ENCODE data around the gene SYT2.

The SYT2 gene

DNA sequence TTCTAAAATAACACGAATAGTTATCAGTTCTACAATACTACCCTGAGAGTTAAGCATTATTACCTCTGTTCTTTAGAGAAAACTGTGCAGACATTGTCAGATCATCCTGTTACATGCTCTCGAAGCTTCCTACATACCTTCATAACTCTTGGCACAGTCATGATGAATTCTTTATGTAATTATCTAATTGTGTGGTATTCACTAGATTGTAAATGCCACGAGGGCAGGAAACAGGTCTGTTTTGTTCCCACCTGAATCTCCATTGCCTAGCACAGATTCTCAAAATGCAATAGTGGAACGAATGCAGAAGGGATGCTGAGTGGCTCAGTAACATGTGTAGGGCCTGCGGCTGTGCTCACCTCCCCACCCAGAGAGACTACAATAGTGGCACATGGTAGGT lies 3.4 kb downstream of the SYT2 start:
- DNase-seq (ENCODE audit: low read depth), result no peak

DNA sequence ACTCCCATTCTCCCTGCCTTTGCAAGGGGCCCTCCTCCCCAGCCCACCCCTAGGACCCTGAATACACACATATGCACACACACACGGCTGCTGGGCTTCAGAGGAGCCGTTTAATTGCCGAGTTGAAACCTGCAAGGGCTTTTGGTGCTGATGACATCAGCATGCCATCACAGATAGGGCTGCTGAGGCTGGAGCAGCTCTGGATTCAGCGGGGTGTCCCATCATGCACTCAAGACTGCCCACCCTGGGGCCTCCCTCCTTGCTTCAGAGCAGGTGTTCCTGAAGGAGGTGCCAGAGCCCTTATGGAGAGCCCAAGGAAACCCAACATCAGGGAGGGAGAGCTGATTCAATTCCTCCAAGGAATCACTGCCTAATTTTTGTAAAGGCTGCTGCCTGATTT lies 5.7 kb downstream of the SYT2 start:
- H3K4me3 ChIP-seq (ENCODE audit: control insufficient read depth, low read depth, low read length), result no peak overlapping the region
- no peak for DNase-seq (ENCODE audit: low read depth)
- TF ChIP-seq, protein P1, sequence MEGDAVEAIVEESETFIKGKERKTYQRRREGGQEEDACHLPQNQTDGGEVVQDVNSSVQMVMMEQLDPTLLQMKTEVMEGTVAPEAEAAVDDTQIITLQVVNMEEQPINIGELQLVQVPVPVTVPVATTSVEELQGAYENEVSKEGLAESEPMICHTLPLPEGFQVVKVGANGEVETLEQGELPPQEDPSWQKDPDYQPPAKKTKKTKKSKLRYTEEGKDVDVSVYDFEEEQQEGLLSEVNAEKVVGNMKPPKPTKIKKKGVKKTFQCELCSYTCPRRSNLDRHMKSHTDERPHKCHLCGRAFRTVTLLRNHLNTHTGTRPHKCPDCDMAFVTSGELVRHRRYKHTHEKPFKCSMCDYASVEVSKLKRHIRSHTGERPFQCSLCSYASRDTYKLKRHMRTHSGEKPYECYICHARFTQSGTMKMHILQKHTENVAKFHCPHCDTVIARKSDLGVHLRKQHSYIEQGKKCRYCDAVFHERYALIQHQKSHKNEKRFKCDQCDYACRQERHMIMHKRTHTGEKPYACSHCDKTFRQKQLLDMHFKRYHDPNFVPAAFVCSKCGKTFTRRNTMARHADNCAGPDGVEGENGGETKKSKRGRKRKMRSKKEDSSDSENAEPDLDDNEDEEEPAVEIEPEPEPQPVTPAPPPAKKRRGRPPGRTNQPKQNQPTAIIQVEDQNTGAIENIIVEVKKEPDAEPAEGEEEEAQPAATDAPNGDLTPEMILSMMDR (IDR thresholded peaks at IDR 0.05; ENCODE audit: control insufficient read depth, insufficient read depth, low read depth, low read length, missing control alignments), result no peak

More for the DNA sequence above, 3.4 kb downstream of the SYT2 start:
- H3K4me3 ChIP-seq (ENCODE audit: control insufficient read depth, low read depth, low read length), result no peak overlapping the region
- TF ChIP-seq, protein P1 (IDR thresholded peaks at IDR 0.05; ENCODE audit: control insufficient read depth, insufficient read depth, low read depth, low read length, missing control alignments), result no peak

DNA sequence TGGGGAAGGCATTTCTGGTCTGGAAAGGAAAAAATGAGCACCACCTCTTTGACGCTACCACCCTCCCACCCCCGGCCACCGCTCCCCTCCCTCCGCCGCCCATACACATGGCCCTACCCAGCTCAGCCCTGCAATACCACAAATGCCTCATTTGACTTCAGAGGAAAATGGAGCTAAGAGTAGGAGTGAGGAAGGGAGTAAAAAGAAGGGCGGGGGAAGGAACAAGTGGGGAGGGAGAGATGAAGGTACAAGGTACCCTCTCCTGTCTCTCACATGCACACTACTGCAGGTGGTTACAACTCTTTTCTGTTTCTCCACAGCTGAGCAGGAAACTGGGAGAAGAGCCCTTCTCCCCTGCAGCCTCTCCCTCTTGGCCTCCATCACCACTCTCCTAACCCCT lies 7.1 kb downstream of the SYT2 start:
- TF ChIP-seq, protein P1 (IDR thresholded peaks at IDR 0.05; ENCODE audit: control insufficient read depth, insufficient read depth, low read depth, low read length, missing control alignments), result no peak
- DNase-seq (ENCODE audit: low read depth), result no peak
- no peak overlapping the region for H3K4me3 ChIP-seq (ENCODE audit: control insufficient read depth, low read depth, low read length)

DNA sequence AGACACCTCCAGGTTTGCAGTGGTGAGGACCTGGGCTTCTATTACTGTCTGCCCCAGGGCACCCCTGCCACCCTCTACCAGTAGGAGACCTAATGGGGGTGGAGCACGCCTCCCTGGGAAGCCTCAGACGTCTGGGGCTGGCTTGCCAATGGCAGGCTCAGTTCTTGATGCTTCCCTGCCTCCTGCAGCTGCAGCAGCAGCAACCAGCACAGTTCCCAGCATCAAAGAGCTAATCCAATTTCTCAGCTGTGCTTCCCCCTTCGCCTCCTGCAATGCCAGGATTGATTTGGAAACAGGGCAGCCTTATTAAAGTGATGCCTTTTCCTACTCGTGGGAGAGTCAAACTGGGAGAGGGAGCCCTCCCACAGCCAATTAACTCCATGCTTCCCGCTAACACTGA lies 8.2 kb downstream of the SYT2 start:
- no peak overlapping the region for H3K4me3 ChIP-seq (ENCODE audit: control insufficient read depth, low read depth, low read length)
- DNase-seq (ENCODE audit: low read depth), result no peak
- TF ChIP-seq, protein P1 (IDR thresholded peaks at IDR 0.05; ENCODE audit: control insufficient read depth, insufficient read depth, low read depth, low read length, missing control alignments), result no peak

DNA sequence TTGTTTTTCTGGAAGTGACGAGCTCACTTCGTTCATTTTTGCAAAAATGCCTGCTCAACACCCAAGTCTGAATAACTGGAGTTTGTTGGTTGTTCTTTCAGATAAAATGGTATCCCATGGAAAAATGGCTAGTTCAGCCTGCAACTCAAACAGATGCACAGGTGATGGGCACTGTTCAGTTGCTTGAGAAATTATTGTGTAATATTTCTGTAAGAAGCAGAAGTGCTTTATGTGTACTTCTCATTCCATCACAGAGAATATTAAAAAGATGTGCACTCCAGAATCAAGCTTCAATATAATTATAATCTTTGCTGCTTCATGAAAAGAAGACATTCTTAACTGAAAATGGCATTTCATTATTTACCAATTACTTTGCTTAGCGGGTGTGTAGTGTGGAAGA lies 9.1 kb downstream of the SYT2 start:
- no peak for DNase-seq (ENCODE audit: low read depth)
- H3K4me3 ChIP-seq (ENCODE audit: control insufficient read depth, low read depth, low read length), result no peak overlapping the region
- TF ChIP-seq, protein P1 (IDR thresholded peaks at IDR 0.05; ENCODE audit: control insufficient read depth, insufficient read depth, low read depth, low read length, missing control alignments), result no peak

DNA sequence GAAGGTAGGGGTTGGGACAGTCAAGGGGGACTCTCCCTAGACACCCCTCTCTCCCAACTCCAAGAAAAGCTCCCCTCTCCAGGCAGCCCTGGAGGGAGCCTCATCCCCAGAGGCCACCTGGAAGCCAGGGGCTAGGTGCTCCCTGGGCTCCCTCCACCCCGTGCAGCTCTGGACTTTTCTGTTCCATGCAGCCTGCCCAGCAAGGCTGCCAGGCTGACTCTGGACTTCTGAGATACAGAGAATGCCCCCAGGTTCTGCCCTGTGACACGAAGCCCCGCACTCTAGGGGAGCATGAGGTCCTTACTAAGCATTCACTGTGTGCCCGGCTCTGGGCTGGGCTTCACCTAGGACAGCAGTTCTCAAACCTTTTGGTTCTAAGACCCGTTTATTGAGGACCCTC lies 10.2 kb downstream of the SYT2 start:
- TF ChIP-seq, protein P1 (IDR thresholded peaks at IDR 0.05; ENCODE audit: control insufficient read depth, insufficient read depth, low read depth, low read length, missing control alignments), result no peak
- no peak overlapping the region for H3K4me3 ChIP-seq (ENCODE audit: control insufficient read depth, low read depth, low read length)
- no peak for DNase-seq (ENCODE audit: low read depth)

DNA sequence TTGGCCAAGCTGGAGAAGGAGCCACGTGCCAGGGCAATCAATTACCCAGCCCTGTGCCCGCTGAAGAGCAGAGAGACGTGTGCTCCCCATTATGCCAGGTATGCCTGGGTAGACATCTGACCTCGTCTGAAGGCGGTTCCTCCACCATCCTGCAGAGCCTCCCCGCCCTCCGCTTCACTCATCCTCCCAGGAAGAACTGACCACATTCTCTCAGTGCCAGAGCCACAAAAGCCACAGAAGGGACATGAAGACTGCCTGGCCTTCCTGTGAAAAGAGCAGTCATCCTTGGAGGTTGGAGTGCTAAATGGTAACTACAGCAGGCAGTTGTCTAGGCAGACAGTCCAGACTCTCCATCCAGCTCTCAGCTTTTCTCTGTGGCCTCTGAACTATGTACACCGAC lies 12.0 kb downstream of the SYT2 start:
- TF ChIP-seq, protein P1 (IDR thresholded peaks at IDR 0.05; ENCODE audit: control insufficient read depth, insufficient read depth, low read depth, low read length, missing control alignments), result no peak
- H3K4me3 ChIP-seq (ENCODE audit: control insufficient read depth, low read depth, low read length), result no peak overlapping the region
- DNase-seq (ENCODE audit: low read depth), result no peak
